ENCODE measurements around the gene MROH8. TPM values are rescaled to one million over a fixed set of nuclear protein-coding genes. Genes with fewer than 3 reads are reported as not detected.
"Not testable (repeated sequence)": the region's sequence is repeated elsewhere in the genome, so short reads cannot be mapped to it uniquely, and the experiment has no call there.

Gene MROH8
- total RNA-seq, 2 experiments from 2014 or later, result 2.1 to 3.1 TPM

DNA sequence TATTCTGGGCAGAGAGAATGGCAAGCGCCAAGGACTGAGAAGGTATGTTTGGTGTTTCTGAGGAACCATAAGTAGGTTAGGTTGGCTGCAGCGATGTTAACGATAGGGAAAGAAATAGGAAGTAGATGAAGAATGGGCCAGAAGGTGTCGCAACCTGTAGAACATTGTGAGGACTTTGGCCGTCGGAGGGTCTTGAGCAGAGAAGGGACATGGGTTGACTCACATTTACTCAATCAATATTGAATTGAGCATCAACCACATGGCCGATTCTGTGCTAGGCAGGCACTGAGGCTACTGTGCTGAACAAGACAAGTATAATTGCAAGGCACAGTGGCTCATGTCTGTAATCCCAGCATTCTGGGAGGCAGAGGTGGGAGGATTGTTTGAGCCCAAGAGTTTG, 27.1 kb downstream of the MROH8 start:
- Mint-ChIP-seq H3K4me3 (no peak overlapping the region), H3K4me1 (ENCODE audit: low read depth) (no peaks in the 10 kb centered on the region), H3K27me3 (no peaks in the 10 kb centered on the region), H3K27ac (no peak overlapping the region), H3K9me3 (no peaks in the 10 kb centered on the region), H3K36me3 (ENCODE audit: low read depth) (no peaks in the 10 kb centered on the region)
- TF ChIP-seq, protein P1, sequence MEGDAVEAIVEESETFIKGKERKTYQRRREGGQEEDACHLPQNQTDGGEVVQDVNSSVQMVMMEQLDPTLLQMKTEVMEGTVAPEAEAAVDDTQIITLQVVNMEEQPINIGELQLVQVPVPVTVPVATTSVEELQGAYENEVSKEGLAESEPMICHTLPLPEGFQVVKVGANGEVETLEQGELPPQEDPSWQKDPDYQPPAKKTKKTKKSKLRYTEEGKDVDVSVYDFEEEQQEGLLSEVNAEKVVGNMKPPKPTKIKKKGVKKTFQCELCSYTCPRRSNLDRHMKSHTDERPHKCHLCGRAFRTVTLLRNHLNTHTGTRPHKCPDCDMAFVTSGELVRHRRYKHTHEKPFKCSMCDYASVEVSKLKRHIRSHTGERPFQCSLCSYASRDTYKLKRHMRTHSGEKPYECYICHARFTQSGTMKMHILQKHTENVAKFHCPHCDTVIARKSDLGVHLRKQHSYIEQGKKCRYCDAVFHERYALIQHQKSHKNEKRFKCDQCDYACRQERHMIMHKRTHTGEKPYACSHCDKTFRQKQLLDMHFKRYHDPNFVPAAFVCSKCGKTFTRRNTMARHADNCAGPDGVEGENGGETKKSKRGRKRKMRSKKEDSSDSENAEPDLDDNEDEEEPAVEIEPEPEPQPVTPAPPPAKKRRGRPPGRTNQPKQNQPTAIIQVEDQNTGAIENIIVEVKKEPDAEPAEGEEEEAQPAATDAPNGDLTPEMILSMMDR (IDR thresholded peaks at IDR 0.05), result no peak
- DNase-seq (no peak), ATAC-seq (no peak)
- ChIA-PET POLR2A (no interaction called here), CTCF (no interaction called here)
- intact Hi-C loops (cut with micrococcal nuclease), result no loop called here

DNA sequence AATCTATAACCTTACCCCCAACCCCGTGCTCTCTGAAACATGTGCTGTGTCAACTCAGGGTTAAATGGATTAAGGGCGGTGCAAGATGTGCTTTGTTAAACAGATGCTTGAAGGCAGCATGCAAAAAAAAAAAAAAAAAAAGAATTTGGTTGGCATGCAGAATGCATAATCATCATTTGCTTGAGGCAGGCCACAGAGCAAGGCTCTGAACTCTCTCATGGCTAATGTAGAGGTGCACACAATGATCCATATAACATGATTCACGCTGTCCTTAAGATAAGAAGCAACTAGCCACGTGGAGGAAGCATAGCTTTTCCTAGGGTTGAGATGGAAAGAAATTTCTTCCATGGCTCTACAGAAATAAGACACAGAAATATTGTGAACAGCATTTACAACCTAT, 27.8 kb downstream of the MROH8 start:
- ChIA-PET POLR2A (no interaction called here), CTCF (no interaction called here)
- TF ChIP-seq, protein P1 (IDR thresholded peaks at IDR 0.05), result no peak
- Mint-ChIP-seq H3K27ac (no peak overlapping the region), H3K4me1 (ENCODE audit: low read depth) (no peaks in the 10 kb centered on the region), H3K9me3 (no peaks in the 10 kb centered on the region), H3K4me3 (no peak overlapping the region), H3K27me3 (no peaks in the 10 kb centered on the region), H3K36me3 (ENCODE audit: low read depth) (no peaks in the 10 kb centered on the region)
- DNase-seq (no peak), ATAC-seq (no peak)
- intact Hi-C loops (cut with micrococcal nuclease), result no loop called here

DNA sequence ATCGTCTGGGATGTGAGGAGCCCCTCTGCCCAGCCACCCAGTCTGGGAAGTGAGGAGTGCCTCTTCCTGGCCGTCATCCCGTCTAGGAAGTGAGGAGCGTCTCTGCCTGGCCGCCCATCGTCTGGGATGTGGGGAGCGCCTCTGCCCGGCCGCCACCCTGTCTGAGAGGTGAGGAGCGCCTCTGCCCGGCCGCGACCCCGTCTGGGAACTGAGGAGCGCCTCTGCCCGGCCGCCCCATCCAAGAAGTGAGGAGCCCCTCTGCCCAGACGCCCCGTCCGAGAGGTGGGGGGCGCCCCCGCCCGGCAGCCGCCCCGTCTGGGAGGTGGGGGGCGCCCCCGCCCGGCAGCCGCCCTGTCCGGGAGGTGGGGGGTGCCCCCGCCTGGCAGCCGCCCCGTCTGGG, 28.5 kb downstream of the MROH8 start:
- POLR2A ChIA-PET; intact Hi-C loops (cut with micrococcal nuclease); DNase-seq; ATAC-seq; H3K9me3 Mint-ChIP-seq; CTCF ChIA-PET; H3K36me3 Mint-ChIP-seq (ENCODE audit: low read depth); H3K4me1 Mint-ChIP-seq (ENCODE audit: low read depth); H3K27me3 Mint-ChIP-seq; H3K27ac Mint-ChIP-seq; H3K4me3 Mint-ChIP-seq: not testable (repeated sequence)

DNA sequence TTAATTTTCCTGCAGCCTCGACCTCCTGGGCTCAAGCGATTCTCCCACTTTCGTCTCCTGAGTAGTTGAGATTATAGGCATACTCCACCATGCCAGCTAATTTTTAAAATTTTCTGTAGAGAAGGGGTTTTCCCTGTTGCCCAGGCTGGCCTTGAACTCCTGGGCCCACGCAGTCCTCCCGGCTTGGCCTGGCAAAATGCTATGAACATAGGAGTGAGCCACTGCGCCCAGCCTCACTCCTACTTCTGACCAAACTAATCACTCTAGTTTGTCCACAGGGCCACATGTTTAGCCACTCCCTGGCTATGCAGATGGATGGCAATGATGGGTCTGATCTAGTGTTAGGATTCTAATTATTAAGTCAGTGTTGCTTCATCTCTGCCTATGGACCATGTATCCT, 32.1 kb downstream of the MROH8 start:
- H3K27ac Mint-ChIP-seq, result no peak overlapping the region
- TF ChIP-seq, protein P1 (IDR thresholded peaks at IDR 0.05), result no peak
- CTCF ChIA-PET, result no interaction called here
- no peaks in the 10 kb centered on the region for H3K9me3 Mint-ChIP-seq
- DNase-seq (no peak), ATAC-seq (no peak)
- H3K27me3 Mint-ChIP-seq, result no peaks in the 10 kb centered on the region
- intact Hi-C loops (cut with micrococcal nuclease), result no loop called here
- POLR2A ChIA-PET, result no interaction called here
- no peaks in the 10 kb centered on the region for H3K4me1 Mint-ChIP-seq (ENCODE audit: low read depth)
- no peak overlapping the region for H3K4me3 Mint-ChIP-seq
- no peaks in the 10 kb centered on the region for H3K36me3 Mint-ChIP-seq (ENCODE audit: low read depth)

DNA sequence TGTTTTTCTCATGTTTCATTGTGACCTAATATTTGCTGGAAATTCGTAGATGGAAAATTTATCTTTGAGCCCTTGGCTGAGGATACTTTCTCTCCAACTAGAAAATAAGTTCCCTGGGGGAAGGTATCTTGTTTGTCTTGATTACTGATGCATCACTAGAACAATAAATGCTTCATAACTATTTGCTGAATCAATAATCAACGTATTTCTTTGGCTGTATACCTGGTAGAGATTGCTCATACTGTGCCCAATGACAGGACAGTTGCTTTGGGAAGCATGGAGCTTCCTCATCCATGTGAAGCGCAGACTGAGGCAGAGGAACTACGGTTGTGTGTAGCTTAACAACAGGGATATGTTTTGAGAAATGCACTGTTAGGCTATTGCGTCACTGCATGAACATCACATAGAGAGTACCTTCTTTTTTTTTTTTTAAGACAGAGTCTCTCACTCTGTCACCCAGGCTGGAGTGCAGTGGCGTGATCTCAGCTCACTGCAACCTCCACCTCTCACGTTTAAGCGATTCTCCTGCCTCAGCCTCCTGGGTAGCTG, 34.4 kb downstream of the MROH8 start:
- no peak for DNase-seq
- Mint-ChIP-seq H3K27ac (no peak overlapping the region), H3K9me3 (no peaks in the 10 kb centered on the region), H3K36me3 (ENCODE audit: low read depth) (no peaks in the 10 kb centered on the region), H3K4me3 (no peak overlapping the region), H3K4me1 (ENCODE audit: low read depth) (no peaks in the 10 kb centered on the region), H3K27me3 (no peaks in the 10 kb centered on the region)
- TF ChIP-seq, protein P1 (IDR thresholded peaks at IDR 0.05), result no peak
- POLR2A ChIA-PET, result no interaction called here
- no peak for ATAC-seq
- intact Hi-C loops (cut with micrococcal nuclease), result no loop called here
- CTCF ChIA-PET, result interaction anchor here (0.7 kb wide), 1 partner anchor 69 kb away, joined by 3 read pairs; no protein-coding TSS in a partner anchor

DNA sequence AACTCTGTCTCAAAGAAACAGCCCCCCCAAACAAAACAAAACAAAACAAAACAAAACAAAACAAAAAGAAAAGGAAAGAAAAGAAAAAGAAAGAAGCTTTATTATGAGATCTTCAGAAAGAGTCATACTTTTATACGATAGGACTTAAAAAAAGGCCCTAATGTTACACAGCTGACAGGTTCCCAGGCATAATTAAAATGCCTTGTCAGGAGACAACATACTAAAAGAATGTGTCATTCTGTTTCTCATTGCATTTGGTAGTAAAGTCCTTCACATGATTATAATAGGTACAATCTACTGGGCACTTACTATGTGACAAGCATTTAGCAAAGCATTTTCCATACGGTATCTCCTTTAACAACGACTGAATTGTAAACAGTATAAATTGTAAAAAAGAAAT, 36.6 kb downstream of the MROH8 start:
- intact Hi-C loops (cut with micrococcal nuclease), result no loop called here
- no peak for ATAC-seq

More for the DNA sequence above, 36.6 kb downstream of the MROH8 start:
- ChIA-PET CTCF (no interaction called here), POLR2A (no interaction called here)
- no peak overlapping the region for H3K27ac Mint-ChIP-seq
- no peak overlapping the region for H3K4me3 Mint-ChIP-seq
- TF ChIP-seq, protein P1 (IDR thresholded peaks at IDR 0.05), result no peak
- H3K9me3 Mint-ChIP-seq, result no peaks in the 10 kb centered on the region
- no peaks in the 10 kb centered on the region for H3K36me3 Mint-ChIP-seq (ENCODE audit: low read depth)
- no peak for DNase-seq
- no peaks in the 10 kb centered on the region for H3K4me1 Mint-ChIP-seq (ENCODE audit: low read depth)
- H3K27me3 Mint-ChIP-seq, result no peaks in the 10 kb centered on the region
